Measurements from ENCODE around the gene CARD16. TPM values are rescaled to one million over a fixed set of nuclear protein-coding genes. Genes with fewer than 3 reads are reported as not detected.

The CARD16 gene
- total and polyA plus RNA-seq, 8 donors, result 0.51 to 9.8 (median 3.1) TPM

DNA sequence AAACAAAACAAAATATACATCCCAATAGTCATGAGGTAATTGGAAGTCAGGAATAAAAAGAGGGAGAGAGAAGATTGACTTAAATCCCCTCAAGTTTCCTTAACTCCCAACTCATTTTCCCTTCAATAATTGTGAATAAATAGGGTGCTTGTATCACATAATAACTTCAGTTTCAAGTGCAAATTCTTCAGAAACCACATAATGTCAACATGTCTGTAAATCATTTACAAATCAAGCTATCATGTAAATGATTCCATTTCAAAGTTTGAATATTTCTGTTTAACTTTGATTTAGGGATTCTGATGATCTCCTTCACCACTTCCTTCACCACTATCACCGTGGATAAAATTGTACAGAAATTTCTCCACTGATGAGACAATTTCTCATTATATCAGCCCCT is 45.4 kb downstream of the CARD16 start:
- FAIRE-seq, result no peak
- TF ChIP-seq CTCF (IDR thresholded peaks at IDR 0.05), result no peak
- WGBS, 2 donors, result 63 to 74% methylated on average over 1 of the region's 1 CpG
- Histone ChIP-seq H3K36me3 (no peaks in the 10 kb centered on the region), H3K4me1 (no peaks in the 10 kb centered on the region), H3K9me3 (no peaks in the 10 kb centered on the region), H3K27ac (no peak overlapping the region), H3K27me3 (no peaks in the 10 kb centered on the region), H3K4me3 (no peak overlapping the region)
- intact Hi-C loops (cut with DNase I), result no loop called here
- DNase-seq, result no peak
- ATAC-seq, result no peak

DNA sequence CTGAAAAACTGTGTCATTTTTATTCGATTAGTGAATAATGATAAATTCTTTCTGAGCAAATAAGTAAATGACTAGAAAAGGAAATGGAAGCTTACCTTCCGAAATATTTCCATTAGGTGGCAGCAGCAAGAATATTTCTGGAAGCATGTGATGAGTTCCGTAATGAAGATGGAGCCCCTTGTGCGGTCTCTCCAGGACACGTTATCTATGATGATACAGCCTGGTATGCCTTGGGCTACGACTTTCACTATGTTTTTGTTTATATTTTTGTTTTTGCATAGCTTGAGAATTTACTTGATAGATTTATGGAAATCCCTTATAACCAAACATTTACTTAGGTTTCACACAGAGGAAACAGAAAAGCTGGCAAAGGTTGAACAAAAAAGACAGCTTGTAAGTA is 47.8 kb downstream of the CARD16 start:
- no peak for DNase-seq
- H3K36me3 ChIP-seq, result no peaks in the 10 kb centered on the region
- 41 to 54% methylated on average over 6 of the region's 6 CpGs for WGBS, 2 donors
- intact Hi-C loops (cut with DNase I), result no loop called here
- no peaks in the 10 kb centered on the region for H3K9me3 ChIP-seq
- no peak for ATAC-seq
- no peak for TF ChIP-seq CTCF (IDR thresholded peaks at IDR 0.05)
- H3K4me3 ChIP-seq, result no peak overlapping the region
- no peak for FAIRE-seq
- no peak overlapping the region for H3K27ac ChIP-seq
- no peaks in the 10 kb centered on the region for H3K4me1 ChIP-seq
- no peaks in the 10 kb centered on the region for H3K27me3 ChIP-seq

GRCh38 chr11:104995001-104995408 is 50.1 kb downstream of the CARD16 start:
- 51% methylated on average over 2 of the region's 2 CpGs for WGBS, 2 donors
- Histone ChIP-seq H3K27me3 (no peaks in the 10 kb centered on the region), H3K36me3 (no peaks in the 10 kb centered on the region), H3K27ac (no peak overlapping the region), H3K4me1 (peaks cover 0 to 4% (median 0%) of the 10 kb centered on the region in 3 donors), H3K4me3 (no peak overlapping the region), H3K9me3 (no peaks in the 10 kb centered on the region)
- no peak for DNase-seq
- no peak for FAIRE-seq
- intact Hi-C loops (cut with DNase I), result no loop called here
- ATAC-seq, result no peak
- TF ChIP-seq CTCF (IDR thresholded peaks at IDR 0.05), result no peak

- intact Hi-C loops (cut with DNase I), result no loop called here
- H3K4me1 ChIP-seq, result peaks cover 0 to 4% (median 0%) of the 10 kb centered on the region in 3 donors
- WGBS, 2 donors, result 83 to 85% methylated on average over 1 of the region's 1 CpG
These were observed 52.4 kb downstream of the CARD16 start for GRCh38 chr11:104992781-104993180.

DNA sequence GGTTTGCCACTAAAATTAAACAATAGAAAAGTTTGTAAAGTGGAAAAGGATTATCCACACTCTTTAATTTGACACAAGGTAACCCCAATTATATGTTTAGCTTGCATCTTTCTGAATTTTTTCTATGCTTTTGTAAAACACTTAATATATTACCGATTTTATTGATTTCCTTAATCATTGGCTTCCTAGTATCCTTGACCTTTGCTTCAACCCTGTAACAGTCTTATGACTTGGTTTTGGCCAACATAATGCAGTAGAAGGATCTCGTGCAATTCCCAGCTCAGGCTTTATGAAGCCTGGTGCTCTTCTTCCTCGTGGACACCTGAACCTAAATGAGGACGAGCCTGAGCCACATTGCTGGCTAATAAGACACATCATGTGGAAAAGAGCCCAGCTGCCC is 53.1 kb downstream of the CARD16 start:
- H3K27ac ChIP-seq, result no peak overlapping the region
- FAIRE-seq, result no peak
- no peak for TF ChIP-seq CTCF (IDR thresholded peaks at IDR 0.05)
- 30 to 32% methylated on average over 4 of the region's 4 CpGs for WGBS, 2 donors
- no peak for DNase-seq
- no peaks in the 10 kb centered on the region for H3K36me3 ChIP-seq
- no peak for ATAC-seq
- H3K4me3 ChIP-seq, result no peak overlapping the region
- H3K27me3 ChIP-seq, result no peaks in the 10 kb centered on the region
- intact Hi-C loops (cut with DNase I), result no loop called here
- peaks cover 0 to 4% (median 0%) of the 10 kb centered on the region in 3 donors for H3K4me1 ChIP-seq
- H3K9me3 ChIP-seq, result no peaks in the 10 kb centered on the region

More at GRCh38 chr11:104992781-104993180, 52.4 kb downstream of the CARD16 start:
- DNase-seq (no peak), ATAC-seq (no peak), FAIRE-seq (no peak)
- no peaks in the 10 kb centered on the region for H3K36me3 ChIP-seq
- no peaks in the 10 kb centered on the region for H3K9me3 ChIP-seq
- H3K27me3 ChIP-seq, result no peaks in the 10 kb centered on the region
- no peak for TF ChIP-seq CTCF (IDR thresholded peaks at IDR 0.05)
- H3K4me3 ChIP-seq, result no peak overlapping the region
- no peak overlapping the region for H3K27ac ChIP-seq

Other genes starting within 250 kb of the CARD16 start
- gene CASP12, start 146.9 kb downstream of the CARD16 start, total RNA-seq, result under 1 TPM in 3 of 6 donors, not detected in 3; 0.16 to 0.23 (median 0.20) TPM
- under 1 TPM; 0.46 to 0.66 TPM for gene CASP12, start 146.9 kb downstream of the CARD16 start, polyA plus RNA-seq
- 10 to 100 TPM; 29.7 to 60.8 (median 42.9) TPM for gene CASP4, start 76.8 kb downstream of the CARD16 start, total RNA-seq
- gene CASP4, start 76.8 kb downstream of the CARD16 start, polyA plus RNA-seq, result 10 to 100 TPM; 39.2 to 46.0 TPM
- gene CASP5, start 22.2 kb downstream of the CARD16 start, total RNA-seq, result under 1 TPM in 1 of 6 donors, not detected in 5; 0.25 TPM
- gene CASP5, start 22.2 kb downstream of the CARD16 start, polyA plus RNA-seq, result under 1 TPM in 1 of 2 donors, not detected in 1; 0.12 TPM
- 10 to 100 TPM in 2 of 6 donors, 1 to 10 TPM in 4; 1.9 to 17.4 (median 4.9) TPM for gene CASP1, start 10.2 kb downstream of the CARD16 start, total RNA-seq
- gene CASP1, start 10.2 kb downstream of the CARD16 start, polyA plus RNA-seq, result 1 to 10 TPM; 4.8 to 7.9 TPM
- gene CARD18, start 94.4 kb upstream of the CARD16 start, total RNA-seq, result not detected
- under 1 TPM in 1 of 2 donors, not detected in 1; 0.33 TPM for gene CARD18, start 94.4 kb upstream of the CARD16 start, polyA plus RNA-seq